NCI-H82 (cell line): ENCODE results near the gene UBR4.

Experiments
- DNase-seq: peaks from one replicate; lab custom pipeline; 2025; lab: John Stamatoyannopoulos, UW

UBR4 gene

DNA sequence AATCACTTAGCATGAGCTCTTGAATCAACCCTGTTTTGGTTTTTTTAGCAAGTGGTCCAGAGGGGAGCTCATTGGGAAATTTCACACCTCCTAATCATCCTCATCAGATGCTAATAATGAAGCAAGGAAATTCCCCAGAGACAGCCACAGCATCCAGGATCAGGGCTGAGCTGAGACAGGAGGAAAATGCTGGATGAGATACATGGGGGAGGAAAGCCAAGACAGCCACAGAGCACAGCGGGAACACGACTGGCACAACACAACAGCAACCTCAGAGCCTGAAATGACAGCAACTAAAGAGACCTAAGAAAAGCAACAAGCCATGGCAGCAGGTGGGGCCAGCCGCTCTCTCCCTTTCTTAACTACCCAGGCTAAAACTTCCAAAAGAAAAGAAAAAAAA is 70.4 kb downstream of the UBR4 start:
- no peak for DNase-seq

DNA sequence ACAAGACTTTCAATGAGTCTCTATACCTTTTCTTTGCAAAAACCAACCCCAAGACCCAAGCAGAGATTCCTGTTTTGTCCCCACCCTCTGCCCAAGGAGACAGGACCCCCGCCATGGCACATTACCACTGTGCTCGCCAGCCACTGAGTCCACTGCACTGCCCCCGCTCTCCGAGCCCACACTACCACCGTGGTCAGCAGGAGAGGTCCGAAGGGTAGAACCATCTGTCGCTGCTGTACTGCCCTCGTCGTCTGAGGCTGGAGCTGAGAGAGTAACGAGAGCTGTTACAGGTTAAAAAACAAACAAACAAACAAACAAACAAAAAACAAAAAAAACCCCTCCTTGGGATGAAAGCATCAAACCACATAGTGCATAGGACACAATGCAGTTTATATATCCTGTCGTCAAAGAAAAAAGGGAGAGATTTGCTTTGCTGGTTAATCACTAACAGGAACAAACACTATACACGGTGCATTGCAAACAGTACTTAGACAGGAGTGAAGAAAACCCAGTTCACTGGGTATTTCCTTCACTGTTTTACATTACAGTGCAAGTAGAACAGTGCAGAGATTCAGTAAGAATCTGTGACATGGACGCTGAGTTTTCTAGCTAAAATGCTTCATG is 71.0 kb downstream of the UBR4 start:
- no peak for DNase-seq

DNA sequence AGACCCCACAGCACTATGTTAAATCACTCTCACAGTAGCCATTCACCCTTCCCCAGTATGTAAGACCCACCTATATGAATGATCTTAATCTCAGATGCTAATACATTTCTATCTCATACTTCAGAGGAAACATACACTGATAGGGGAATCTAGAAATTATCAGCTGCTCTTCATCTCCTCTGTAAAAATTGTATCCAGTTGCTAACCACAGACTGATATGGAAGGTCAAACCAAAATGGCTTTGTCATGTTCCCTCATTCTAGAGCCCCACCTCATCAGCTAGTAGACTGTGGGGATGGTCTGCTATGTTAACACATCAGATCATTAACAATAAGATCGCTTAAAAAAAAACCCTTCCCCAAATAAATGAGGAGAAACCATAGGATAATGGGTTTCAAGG is 71.7 kb downstream of the UBR4 start:
- DNase-seq = no peak

DNA sequence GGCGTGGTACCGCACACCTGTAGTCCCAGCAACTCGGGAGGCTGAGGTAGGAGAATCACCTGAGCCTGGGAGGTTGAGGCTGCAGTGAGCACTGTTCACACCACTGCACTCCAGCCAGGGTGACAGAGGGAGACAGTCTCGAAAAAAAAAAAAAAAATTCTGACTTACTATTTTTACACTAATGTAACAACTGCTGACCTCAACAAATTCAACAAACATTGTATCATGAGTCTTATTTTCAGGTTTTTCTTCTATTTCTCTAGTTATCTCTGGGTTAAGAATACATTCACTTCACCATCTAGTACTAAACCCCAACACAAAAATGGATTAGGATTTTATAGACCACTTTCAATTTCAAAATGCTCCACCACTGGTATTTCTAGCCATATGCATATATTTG is 72.9 kb downstream of the UBR4 start:
- DNase-seq = no peak

DNA sequence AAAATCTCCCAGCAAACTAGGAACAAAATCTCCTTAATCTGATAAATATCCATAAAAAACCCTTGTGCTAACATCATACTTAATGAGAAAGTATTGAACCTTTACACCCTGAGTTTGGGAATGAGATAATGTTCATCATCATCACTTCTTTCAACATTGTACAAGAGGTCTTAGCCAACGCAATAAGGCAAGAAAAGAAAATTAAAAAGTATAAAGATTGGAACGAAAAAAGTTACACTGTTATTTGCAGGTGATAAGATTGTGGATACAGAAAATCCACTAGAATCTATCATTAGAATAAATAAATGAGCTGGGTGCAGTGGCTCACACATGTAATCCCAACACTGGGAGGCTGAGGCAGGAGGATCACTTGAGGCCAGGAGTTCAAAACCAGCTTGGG is 76.7 kb downstream of the UBR4 start:
- no peak for DNase-seq

DNA sequence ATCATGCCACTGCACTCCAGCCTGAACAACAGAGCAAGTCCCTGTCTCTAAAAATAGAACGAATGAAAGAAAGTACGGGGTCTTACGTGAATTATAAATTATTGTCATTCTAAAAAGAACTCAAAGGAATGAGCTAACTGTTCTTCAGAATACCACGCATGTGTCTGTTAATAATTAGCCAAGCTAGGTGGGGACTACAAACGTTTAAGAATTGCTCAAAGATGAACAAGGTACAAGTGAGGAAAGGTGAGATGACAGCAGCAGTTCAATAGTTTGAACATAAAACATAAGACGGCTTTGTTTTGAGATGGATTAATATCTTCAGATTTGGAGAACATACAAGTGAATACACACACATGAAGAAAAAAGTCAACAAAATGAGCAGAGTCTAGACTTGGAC is 79.6 kb downstream of the UBR4 start:
- no peak for DNase-seq

DNA sequence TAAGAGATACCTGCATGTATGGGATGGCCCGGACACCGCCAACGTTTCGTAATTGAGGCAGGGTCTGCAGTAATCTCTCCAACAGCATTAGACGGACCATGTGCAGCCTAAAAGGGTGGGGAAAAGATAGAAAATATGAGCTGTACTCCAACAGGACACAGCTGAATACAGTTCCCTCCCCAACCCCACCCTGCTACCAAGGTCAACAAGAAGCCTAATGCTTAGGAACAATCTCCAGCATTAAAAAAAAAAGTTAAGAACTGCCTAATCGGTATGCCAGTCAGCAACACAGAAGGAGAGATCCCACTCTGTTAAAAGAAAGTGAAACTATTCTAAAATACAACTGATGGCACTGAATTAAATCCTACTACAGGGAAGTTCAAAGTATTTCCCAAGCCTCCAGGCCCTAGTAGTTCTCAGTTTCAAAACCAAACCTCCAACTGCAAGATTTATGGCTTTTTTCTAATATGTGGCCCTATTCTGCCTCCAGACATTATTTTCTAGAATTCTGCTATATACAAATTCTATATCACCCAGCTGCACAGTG is 81.0 kb downstream of the UBR4 start:
- DNase-seq = no peak

DNA sequence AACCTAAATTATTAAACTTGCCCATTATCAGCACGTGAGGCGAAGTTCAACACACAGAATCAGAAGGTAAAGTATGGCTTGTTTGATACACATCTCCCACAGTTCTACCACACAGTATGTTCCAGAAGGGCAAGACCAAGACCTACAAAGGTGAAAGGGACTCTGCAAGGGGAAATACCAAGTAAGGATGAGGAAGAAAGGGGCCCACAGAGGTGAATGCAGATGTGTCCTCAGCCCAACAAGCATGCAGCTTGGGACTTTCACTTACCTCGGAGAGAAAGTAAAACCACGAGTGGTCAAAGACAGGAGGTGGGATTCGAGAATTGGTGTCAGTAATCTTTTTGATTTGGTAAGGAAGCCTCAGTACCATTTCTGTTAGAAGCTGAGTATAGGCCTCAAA is 85.8 kb downstream of the UBR4 start:
- no peak for DNase-seq

DNA sequence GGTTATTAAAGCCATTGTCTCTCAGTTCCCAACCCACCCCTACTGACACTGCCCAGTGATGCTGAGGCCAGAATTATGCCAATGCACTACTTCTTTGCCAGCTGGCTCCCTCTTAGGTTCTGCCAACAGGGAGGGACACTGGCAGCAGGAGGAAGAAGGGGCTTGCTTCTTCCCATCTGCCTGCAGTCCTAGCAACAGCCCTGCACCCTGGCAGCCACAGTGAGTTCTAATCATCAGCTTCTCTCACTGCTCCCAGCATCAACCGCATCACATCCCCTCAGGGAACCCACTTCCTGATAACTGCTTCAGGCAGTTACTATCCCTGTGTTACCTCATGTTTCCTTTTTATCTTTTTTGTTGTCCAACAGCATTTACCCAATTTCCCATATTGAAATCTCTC is 86.2 kb downstream of the UBR4 start:
- no peak for DNase-seq

DNA sequence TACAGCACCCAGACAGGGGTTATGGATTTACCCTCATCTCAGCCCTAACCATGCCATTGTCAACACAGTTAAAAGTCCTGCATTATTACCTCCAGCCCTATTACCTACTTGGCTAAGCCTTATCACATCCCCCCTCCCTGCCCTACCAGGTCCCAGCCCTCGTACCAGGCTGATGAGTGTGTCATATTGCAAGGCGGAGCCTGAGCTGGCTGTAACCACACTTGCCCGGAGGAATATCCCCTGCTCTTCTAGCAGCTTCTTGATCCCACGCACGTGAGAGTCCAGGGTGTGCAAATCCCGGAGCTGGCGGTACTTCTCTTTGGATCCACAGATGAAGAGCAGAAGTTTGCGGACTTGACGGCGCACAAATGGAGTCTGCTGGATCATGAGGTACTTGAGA is 87.4 kb downstream of the UBR4 start:
- no peak for DNase-seq

DNA sequence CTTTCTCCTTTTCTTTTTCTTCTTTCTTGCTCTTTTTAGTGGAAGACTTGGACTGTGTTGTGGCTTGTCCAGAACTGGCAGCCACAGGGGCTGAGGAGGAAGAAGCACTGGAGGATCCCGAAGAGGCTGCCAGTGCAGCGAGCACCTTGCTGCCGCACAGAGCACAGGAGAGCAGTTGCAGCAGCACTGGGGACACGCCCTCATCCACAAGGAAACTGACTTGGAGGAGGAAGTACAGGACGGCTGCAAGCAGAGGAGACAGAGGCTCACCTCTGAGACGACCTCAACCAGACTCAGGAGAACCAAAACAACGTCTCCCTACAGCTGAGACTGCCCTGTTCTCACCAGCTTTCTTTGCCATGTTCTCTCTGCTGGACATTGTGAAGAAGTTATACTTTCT is 88.9 kb downstream of the UBR4 start:
- no peak for DNase-seq

DNA sequence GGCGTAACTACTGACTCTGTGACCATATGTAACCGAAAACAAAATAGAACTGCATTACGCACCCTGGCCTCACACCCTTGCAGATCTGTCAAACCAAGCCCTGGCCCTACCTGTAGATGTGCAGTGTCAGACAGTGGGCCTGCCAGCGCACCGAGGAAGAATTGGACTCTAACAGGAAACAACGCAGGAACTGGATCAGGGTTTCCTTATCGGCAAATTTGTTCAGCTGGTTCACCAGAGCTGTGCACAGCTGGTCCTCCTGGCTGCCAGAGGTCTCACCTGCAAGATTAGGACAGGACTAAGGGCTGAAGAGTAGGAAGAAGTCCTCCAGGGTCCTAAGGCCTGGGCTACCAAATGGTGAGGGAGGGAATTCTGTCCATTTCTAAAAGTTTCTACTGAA is 90.0 kb downstream of the UBR4 start:
- DNase-seq = no peak

DNA sequence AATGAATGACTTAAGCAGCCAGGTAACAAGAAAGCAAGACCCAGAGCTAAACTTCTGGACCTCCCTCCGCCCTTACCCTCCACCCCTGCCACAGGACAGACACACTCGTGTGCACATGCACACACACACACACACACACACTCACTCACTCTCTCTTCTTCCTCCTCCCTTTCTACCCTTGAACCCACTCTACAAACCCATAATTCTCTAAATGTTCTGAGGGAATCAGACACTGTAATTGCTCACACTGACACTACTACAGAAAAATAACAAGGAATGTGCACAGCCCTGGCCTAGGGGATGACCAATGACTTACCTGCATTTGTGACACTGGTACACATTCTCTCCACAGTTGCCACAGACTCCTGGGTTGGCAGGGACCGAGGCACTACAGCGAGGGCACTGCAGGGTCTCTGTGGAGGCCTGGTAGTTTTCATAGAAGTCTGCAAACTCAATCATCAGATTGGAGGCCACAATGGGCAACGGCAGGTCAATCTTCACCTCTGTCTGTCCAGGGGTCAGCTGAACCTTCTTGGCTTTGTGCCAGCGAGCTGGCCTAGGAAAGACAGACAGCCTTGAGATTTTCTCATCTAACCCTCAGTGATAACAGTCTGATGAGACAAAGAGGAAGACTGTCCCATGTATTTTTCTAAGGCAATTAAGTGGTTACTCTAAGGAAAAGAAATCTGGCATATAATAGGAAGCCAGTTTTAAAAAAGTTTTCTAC is 94.8 kb downstream of the UBR4 start:
- no peak for DNase-seq

DNA sequence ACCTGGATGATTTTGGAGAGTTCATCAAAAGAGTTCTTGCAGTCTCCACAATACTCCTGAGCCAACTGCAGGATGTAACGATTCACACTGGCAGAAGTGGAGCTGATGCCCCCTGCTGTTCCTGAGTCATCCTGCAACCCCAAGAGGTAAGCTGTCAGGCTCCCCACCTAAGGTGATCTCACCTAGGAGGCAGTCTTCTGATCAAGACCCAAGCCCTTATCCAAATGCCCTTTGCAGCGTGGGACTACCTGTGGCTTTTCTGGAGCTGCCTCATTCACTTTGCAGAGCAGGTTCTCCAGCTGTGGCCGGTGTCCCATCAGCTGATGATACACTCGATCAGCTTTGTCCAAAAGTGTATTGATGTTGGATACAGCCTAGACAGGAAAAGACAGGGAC is 96.4 kb downstream of the UBR4 start:
- peak; percentile 59 for DNase-seq

DNA sequence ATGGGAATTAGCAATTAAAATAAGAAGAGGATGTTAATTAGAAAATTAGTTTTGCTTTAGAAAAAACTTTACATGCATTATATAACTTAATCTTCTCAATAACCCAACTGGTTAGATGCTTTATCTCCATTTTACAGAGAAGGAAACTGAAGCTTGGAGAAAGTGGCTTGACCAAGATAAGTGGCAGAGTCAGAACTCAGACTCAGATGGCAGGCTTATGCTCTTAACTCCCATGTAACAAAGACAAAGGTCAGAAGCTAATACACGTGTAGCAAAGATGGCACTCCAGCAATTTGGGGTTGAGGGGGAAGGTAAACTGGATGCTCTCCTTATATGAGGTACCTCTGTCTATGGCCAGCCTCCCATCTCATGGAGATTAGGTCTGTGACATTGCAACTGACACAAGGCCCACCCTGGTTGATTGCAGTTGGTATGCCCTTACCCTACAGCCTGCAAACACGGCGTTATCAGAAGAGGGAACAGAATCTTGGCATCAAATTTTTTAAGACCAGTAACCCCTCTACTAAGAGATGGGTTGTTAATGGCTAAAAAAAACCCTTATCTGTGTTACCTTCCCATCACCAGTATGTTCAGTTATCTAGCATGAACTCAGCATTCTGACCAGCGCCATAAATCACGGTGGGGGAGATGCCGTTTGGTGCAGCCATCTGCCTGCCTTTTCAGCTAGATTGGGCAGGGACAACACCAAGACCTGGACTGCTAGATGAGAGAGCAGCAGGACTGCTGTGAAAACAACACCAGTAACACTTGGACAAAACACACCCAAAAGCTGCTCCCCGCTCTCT is 97.0 kb downstream of the UBR4 start:
- no peak for DNase-seq

DNA sequence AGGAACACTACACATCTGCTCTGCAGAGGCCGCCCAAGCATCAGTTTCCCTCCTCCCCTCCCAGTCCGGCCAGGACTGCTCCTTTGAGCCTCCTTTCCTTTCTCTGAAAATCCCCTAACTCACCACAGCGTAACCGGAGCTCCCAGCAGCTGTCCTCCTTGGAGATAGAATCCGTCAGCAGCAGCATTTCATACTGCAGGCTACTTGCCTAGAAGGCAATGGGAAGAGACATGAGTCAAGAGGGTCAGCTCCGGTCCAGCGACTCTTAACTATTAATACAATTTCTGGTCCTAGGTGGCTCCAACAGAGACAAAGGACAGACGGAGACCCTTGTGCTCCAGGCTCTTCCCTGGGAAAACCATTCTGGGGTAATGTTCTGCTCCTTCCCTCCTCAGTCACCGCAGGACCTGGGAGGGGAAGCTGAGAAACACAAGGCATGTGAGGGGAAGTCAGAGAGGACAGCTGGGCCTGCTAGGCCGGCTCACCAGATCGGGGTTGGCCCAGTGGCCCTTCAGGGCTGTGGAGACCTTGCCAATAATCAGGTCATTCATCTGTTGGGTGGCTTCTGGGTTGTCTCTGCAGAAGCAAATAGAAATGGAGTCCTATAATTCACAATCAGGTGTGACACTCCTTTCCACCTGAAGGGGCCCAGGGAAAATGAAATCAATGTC is 99.7 kb downstream of the UBR4 start:
- no peak for DNase-seq

DNA sequence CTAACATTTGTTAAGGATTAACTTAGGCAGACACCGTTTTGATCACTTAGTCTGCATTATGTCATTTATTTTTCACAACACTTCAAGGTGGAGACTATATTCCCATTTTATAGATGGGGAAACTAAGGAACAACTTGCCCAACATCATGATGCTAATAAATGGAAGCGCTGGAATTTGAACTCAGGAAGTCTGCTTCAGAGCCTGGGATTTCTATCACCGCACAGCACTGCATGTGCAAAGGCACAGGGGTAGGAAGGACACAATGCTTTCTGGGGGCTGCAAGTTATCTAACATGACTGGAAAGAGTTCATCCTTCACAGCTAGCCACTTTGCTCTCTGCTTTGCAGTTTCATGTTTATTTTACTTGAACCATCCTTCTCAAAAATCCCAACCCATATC is 100.5 kb downstream of the UBR4 start:
- no peak for DNase-seq

DNA sequence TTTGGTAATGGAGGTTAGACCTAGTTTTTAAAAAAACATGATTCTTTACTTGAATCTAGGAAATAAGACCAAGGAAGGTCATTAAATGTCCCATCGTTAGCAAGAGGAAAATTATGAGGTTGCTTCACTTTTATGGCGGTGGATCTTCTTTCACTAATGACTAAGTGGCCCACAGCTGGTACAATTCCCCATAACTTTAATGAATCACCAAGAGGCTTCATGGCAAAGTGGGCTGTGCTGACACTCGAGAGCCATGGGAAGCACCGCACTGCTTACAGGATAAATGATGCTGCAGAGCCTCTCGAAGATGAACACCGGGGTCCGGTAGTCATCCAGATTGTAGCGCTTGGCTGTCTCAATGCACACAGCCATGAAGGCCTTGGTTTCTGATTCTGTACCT is 108.8 kb downstream of the UBR4 start:
- DNase-seq = no peak

DNA sequence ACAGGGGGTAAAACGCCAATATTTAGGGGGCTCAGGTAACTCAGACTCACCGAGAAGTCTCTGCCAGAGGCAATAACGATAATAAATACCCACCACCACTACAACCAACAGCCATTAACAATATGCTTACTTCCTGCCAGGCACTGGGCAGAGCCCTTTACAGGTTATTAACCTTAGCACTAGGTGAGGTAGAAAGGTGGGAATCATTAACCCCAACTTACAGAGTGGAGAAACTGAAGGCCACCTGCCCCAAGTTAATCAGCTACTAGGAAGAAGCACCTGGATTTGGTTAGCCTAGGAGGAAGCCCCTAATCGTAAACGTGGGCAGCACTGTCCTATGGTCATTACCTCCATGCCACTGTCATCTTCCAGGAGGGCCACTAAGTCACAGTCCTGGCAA is 110.0 kb downstream of the UBR4 start:
- DNase-seq = no peak

DNA sequence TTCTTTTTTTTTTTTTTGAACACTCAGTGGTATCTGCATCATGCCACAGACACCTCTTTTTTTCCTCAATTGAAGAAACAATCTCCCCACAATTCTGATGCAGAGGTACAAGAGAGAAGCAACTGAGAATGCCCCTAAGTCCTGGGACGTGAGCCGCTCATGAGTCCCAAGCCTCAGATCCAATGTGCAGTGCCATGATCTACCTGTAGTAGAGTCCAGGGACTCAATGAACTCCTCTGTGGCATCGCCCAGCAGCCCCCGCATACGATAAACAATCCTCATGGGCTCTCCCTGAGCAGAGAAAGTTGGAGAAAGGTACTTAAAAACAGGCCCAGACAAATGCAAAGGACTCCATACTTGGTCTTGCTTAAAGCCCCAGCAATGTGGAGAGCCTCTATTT is 113.1 kb downstream of the UBR4 start:
- DNase-seq = no peak

DNA sequence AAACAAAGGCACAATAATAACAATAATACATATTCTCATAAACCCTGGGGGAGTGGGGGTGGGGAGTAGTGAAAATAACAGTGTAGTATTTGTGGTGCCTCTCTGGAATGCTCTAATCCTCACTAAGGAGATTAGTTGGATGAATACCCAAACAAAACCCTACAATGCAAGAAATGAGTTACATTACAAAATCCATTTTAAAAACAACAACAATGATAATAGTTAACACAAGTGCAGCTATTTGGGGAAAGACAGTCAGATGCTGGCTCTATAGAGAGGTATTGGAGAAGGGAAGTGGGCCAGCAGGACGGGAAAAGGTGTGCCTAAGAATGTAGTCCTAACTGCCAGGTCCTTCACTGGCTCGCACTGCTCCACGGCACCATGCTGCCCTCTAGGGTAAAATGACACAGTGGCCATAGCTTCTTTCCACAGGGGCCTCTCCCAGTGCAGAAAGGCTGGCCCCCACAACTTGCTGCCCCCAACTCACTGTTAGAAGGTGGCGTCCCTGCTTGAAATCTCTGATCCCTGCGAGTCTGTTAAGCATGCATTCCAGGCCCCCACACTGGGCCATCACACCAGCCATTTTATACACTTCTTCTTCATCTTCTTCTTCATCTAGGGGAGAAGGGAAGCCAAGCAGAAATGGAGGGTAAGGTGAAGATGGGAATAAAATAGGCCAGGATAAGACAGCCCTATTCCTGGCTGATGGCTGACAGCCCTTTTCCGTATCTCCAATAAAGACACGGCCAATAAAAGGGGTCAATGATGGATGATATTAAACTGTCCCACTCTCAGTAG is 113.8 kb downstream of the UBR4 start:
- DNase-seq = peak; percentile 86
